Panc1 (cell line): ENCODE results near the gene KCNE2.

ENCODE experiments used
- CTCF ChIP-seq: fragments of 450-650 bp; IDR thresholded peaks from 2 replicates; pipeline ENCODE4 v1.5.1; 2017; ENCODE audit warnings: mild to moderate bottlenecking
- TCF7L2 ChIP-seq: IDR thresholded peaks from 2 replicates; pipeline ENCODE4 v1.6.1; 2011; ENCODE audit warnings: mild to moderate bottlenecking, low read depth, low read length, inconsistent platforms

DNA sequence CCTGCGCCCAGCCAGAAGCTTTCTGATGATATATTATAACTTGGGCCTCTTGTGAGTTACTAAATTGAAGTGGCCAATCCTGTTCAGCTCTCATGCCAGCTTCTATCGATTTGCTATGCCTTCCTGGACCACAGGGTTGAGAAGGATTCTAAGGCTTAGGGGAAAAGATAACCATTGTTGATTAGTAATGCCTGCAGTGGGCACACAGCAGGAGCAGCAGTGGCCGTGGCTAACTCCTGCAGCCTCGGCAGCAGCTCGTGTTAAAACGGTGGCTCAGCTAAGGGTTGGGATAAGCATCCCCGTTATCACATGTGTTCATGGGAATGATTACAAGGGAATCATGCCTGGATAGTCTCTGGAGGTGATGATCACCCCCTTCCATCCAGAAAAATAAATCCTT is 20.5 kb upstream of the KCNE2 start:
- TF ChIP-seq CTCF, result no peak
- no peak for TF ChIP-seq TCF7L2
